GM21360 (cell line): ENCODE measurements around the gene SNAPIN.
A peak's percentile ranks its signal among the peaks of the same experiment; 100 is the strongest.

Source experiments
- ATAC-seq: cut with Tn5 transposase; IDR thresholded peaks from one replicate; pipeline ENCODE4 v1.9.1; 2021; ENCODE audit warnings: mild to moderate bottlenecking, moderate library complexity; ENCODE audit not compliant: unreplicated experiment

SNAPIN gene

GRCh38 chr1:153658400-153659174, at the start of gene SNAPIN:
SNAPIN (plus strand) TSS chr1:153658703; CDS start chr1:153658744, 41 bp downstream.
- peak; percentile 85 for ATAC-seq

- ATAC-seq = no peak
These were observed 49.5 kb upstream of the SNAPIN start for GRCh38 chr1:153608742-153609584.

GRCh38 chr1:153609585-153609907, 49.0 kb upstream of the SNAPIN start:
- no peak for ATAC-seq

- ATAC-seq = no peak
These were observed 48.2 kb upstream of the SNAPIN start for GRCh38 chr1:153610334-153610733.

- ATAC-seq = no peak
These were observed 47.6 kb upstream of the SNAPIN start for GRCh38 chr1:153610811-153611301.

- ATAC-seq = no peak
These were observed 47.1 kb upstream of the SNAPIN start for GRCh38 chr1:153611356-153611755.

GRCh38 chr1:153612111-153612754, 46.3 kb upstream of the SNAPIN start:
- ATAC-seq = no peak

- no peak for ATAC-seq
These were observed 45.7 kb upstream of the SNAPIN start, which contains the start of gene S100A16 for GRCh38 chr1:153612755-153613331. S100A16 (minus strand) TSS chr1:153613137; CDS start chr1:153608151, 4,986 bp downstream.

- no peak for ATAC-seq
These were observed 45.1 kb upstream of the SNAPIN start for GRCh38 chr1:153613406-153613805.

GRCh38 chr1:153614189-153614900, 44.2 kb upstream of the SNAPIN start:
- no peak for ATAC-seq

- no peak for ATAC-seq
These were observed 43.6 kb upstream of the SNAPIN start for GRCh38 chr1:153614906-153615305.

- no peak for ATAC-seq
These were observed 43.1 kb upstream of the SNAPIN start for GRCh38 chr1:153615406-153615805.

- ATAC-seq = no peak
These were observed 42.2 kb upstream of the SNAPIN start, which contains the start of gene S100A14 for GRCh38 chr1:153616144-153616916. S100A14 (minus strand) TSS chr1:153616325; CDS start chr1:153615858, 467 bp downstream.

GRCh38 chr1:153616917-153617311, 41.6 kb upstream of the SNAPIN start:
- ATAC-seq = no peak

GRCh38 chr1:153617663-153618062, 40.8 kb upstream of the SNAPIN start:
- ATAC-seq = no peak

- no peak for ATAC-seq
These were observed 39.3 kb upstream of the SNAPIN start for GRCh38 chr1:153619171-153619570.

- ATAC-seq = no peak
These were observed 35.4 kb upstream of the SNAPIN start for GRCh38 chr1:153623101-153623500.

GRCh38 chr1:153624965-153625611, 33.4 kb upstream of the SNAPIN start:
- no peak for ATAC-seq

GRCh38 chr1:153626477-153626903, 32.0 kb upstream of the SNAPIN start:
- no peak for ATAC-seq
